SK-N-SH (cell line): Measurements from ENCODE around the gene MORN2. TPM values are rescaled to one million over a fixed set of nuclear protein-coding genes. Genes with fewer than 3 reads are reported as not detected.

Source experiments
- CTCF ChIA-PET: fragments of 300-600, 350-600 bp; formaldehyde crosslinking; extraction: SDS; loops from one replicate; lab custom pipeline; 2021; lab: Yijun Ruan, JAX
- POLR2A ChIA-PET: fragments of 350-600 bp; sonication (Branson Sonifier 250); formaldehyde crosslinking; extraction: SDS; loops from one replicate; lab custom pipeline; 2020; ENCODE audit warnings: antibody characterized with exemption, inconsistent platforms; lab: Yijun Ruan, JAX
- DNase-seq: peaks from one replicate; pipeline ENCODE4 v3.0.0; 2012
- H2AFZ ChIP-seq: fragments of 200-600 bp; sonication (generic); 2 replicates; pipeline ENCODE4 v1.8.1; 2016; ENCODE audit warnings: antibody characterized with exemption, mild to moderate bottlenecking, low read depth
- H3F3A ChIP-seq: fragments of 200-600 bp; sonication (generic); replicated peaks from 2 replicates; pipeline ENCODE3; 2016; ENCODE audit warnings: antibody characterized with exemption, mild to moderate bottlenecking; ENCODE audit not compliant: insufficient read depth
- H3K27ac ChIP-seq, 2 experiments: fragments of 200-500 bp in 1 of 2; fragments of 200-600 bp in 1 of 2; sonication (Bioruptor generic) in 1 of 2; sonication (generic), shearing (Covaris generic) in 1 of 2; 2 replicates each; pipeline versions ENCODE4 v1.5.1 to v1.6.1; 2014 to 2016; ENCODE audit warnings: low read depth in 2 of 2, inconsistent platforms in 1 of 2, low read length in 1 of 2, mild to moderate bottlenecking in 1 of 2, mixed read lengths in 1 of 2
- H3K27me3 ChIP-seq: fragments of 200-600 bp; sonication (generic), shearing (Covaris generic); 2 replicates; pipeline ENCODE4 v1.6.1; 2016; ENCODE audit warnings: mixed run types; ENCODE audit not compliant: insufficient read depth
- H3K36me3 ChIP-seq, 2 experiments: fragments of 200-500 bp in 1 of 2; fragments of 200-600 bp in 1 of 2; sonication (Bioruptor generic) in 1 of 2; sonication (generic) in 1 of 2; replicated peaks in 1 of 2; 2 replicates each; pipeline versions ENCODE3 to v1.5.1; 2014 to 2016; ENCODE audit warnings: low read length in 1 of 2, mild to moderate bottlenecking in 1 of 2; ENCODE audit not compliant: insufficient read depth in 2 of 2, control insufficient read depth in 1 of 2
- H3K4me1 ChIP-seq, 2 experiments: fragments of 200-500 bp in 1 of 2; fragments of 200-600 bp in 1 of 2; sonication (Bioruptor generic) in 1 of 2; sonication (generic), shearing (Covaris generic) in 1 of 2; 2 replicates each; pipeline versions ENCODE4 v1.5.1 to v1.6.1; 2014 to 2016; ENCODE audit warnings: low read depth in 1 of 2, low read length in 1 of 2, mixed run types in 1 of 2; ENCODE audit not compliant: insufficient read depth in 2 of 2, control insufficient read depth in 1 of 2
- H3K4me2 ChIP-seq: fragments of 200-600 bp; sonication (generic), shearing (Covaris generic); 2 replicates; pipeline ENCODE4 v1.6.1; 2017; ENCODE audit warnings: mixed run types
- H3K4me3 ChIP-seq, 2 experiments: fragments of 200-500 bp in 1 of 2; fragments of 200-600 bp in 1 of 2; sonication (Bioruptor generic) in 1 of 2; sonication (generic), shearing (Covaris generic) in 1 of 2; 2 replicates each; pipeline versions ENCODE4 v1.5.1 to v1.8.1; 2014 to 2016; ENCODE audit warnings: low read depth in 2 of 2, inconsistent platforms in 1 of 2, low read length in 1 of 2, mild to moderate bottlenecking in 1 of 2, mixed read lengths in 1 of 2, moderate library complexity in 1 of 2
- H3K79me2 ChIP-seq: fragments of 200-600 bp; sonication (generic); 2 replicates; pipeline ENCODE4 v1.8.1; 2017; ENCODE audit warnings: mild to moderate bottlenecking; ENCODE audit not compliant: insufficient read depth
- H3K9ac ChIP-seq: fragments of 200-600 bp; sonication (generic); 2 replicates; pipeline ENCODE4 v1.6.1; 2017; ENCODE audit warnings: mixed run types
- H3K9me2 ChIP-seq: fragments of 200-600 bp; sonication (generic); 2 replicates; pipeline ENCODE4 v1.6.1; 2017; ENCODE audit warnings: mixed run types
- H3K9me3 ChIP-seq: fragments of 200-600 bp; sonication (generic); 2 replicates; pipeline ENCODE4 v1.6.1; 2017; ENCODE audit warnings: mixed run types, mild to moderate bottlenecking, moderate library complexity
- H4K20me1 ChIP-seq: fragments of 200-600 bp; sonication (generic); 2 replicates; pipeline ENCODE4 v1.6.1; 2017; ENCODE audit warnings: mild to moderate bottlenecking, mixed run types; ENCODE audit not compliant: insufficient read depth
- CHD2 ChIP-seq: fragments of 150-350 bp; IDR thresholded peaks from 2 replicates; pipeline ENCODE4 v1.6.1; 2018; ENCODE audit warnings: low read length; ENCODE audit not compliant: partially characterized antibody
- EP300 ChIP-seq, 2 experiments: IDR thresholded peaks; 2 replicates each; pipeline versions ENCODE4 v1.4.0 to v1.6.1; 2012; ENCODE audit warnings: borderline replicate concordance in 1 of 2, low read depth in 1 of 2, low read length in 1 of 2
- EZH2phosphoT487 ChIP-seq: fragments of 200-600 bp; sonication (generic); IDR thresholded peaks from 2 replicates; pipeline ENCODE4 v1.6.1; 2017; ENCODE audit warnings: low read depth, mixed run types, mild to moderate bottlenecking, antibody characterized with exemption, moderate library complexity, borderline replicate concordance
- FOSL2 ChIP-seq: IDR thresholded peaks from 2 replicates; pipeline ENCODE4 v1.4.0; 2012; ENCODE audit warnings: low read depth, mild to moderate bottlenecking, moderate library complexity, borderline replicate concordance
- FOXJ3 ChIP-seq: sonication (generic); formaldehyde crosslinking; IDR thresholded peaks from 2 replicates; pipeline ENCODE4 v1.5.1; 2020; ENCODE audit warnings: mild to moderate bottlenecking, missing genetic modification reagents
- GATA2 ChIP-seq: sonication (generic); formaldehyde crosslinking; IDR thresholded peaks from 2 replicates; pipeline ENCODE4 v1.5.0; 2020; ENCODE audit warnings: mild to moderate bottlenecking, missing genetic modification reagents
- JUND ChIP-seq: IDR thresholded peaks from 2 replicates; pipeline ENCODE4 v1.4.0; 2012
- MEF2A ChIP-seq: IDR thresholded peaks from 2 replicates; pipeline ENCODE4 v1.4.0; 2012; ENCODE audit warnings: low read depth, borderline replicate concordance
- RFX5 ChIP-seq: IDR thresholded peaks from 2 replicates; pipeline ENCODE4 v1.6.1; 2012; ENCODE audit warnings: mild to moderate bottlenecking, improper control_type of control experiment, low read length
- SIN3A ChIP-seq: IDR thresholded peaks from 2 replicates; pipeline ENCODE4 v1.6.1; 2012; ENCODE audit warnings: low read depth, mild to moderate bottlenecking, low read length, moderate library complexity, borderline replicate concordance
- SMC3 ChIP-seq: IDR thresholded peaks from 2 replicates; pipeline ENCODE4 v1.6.1; 2012; ENCODE audit warnings: low read depth, low read length, improper control_type of control experiment
- YY1 ChIP-seq: IDR thresholded peaks from 2 replicates; pipeline ENCODE4 v1.4.0; 2012; ENCODE audit warnings: low read depth, mild to moderate bottlenecking
- WGBS: methylation state at CpG from one replicate; pipeline ENCODE4 v1.1.6; 2017; ENCODE audit warnings: low lambda C conversion rate; 5-methylcytosine and 5-hydroxymethylcytosine counted together
- polyA plus RNA-seq, 3 experiments: library from polyadenylated mRNA; depleted of rRNA; stranded (reverse); fragments of >200 nt; gene quantifications; 2 replicates each; pipeline ENCODE4 v1.2.3, GENCODE V29; 2012
- TF ChIP-seq, protein P1 (sequence below): fragments of 200-600 bp; sonication (generic); IDR thresholded peaks from 2 replicates; pipeline ENCODE4 v1.6.1; 2017; ENCODE audit warnings: antibody characterized with exemption, mild to moderate bottlenecking, moderate library complexity
- TF ChIP-seq, protein P2 (sequence below): IDR thresholded peaks from 2 replicates; pipeline ENCODE4 v1.4.0; 2012; ENCODE audit warnings: low read depth

MORN2 gene
- polyA plus RNA-seq, 1 of the 3 experiments (the other 2 are of a cell fraction), result 23.2 TPM

DNA sequence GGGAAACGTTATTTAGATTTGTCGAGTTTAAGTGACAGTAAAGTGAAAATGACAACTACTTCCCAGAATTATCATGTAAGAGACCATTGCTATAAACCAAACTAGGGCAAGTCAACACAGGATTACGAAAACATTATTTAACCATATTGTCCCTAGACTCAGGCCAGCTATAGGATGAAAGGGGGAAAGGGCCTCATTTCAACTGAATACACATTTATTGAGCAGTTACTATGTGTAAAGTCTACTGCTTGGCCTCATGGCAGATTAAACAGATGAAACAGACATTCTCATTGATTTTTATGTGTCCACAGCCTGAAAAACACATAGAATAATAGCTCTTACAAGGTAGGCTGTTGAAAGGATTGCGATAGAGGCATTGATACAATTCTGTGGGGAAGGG, 46.6 kb downstream of the MORN2 start (continued):
- TF ChIP-seq MEF2A (no peak), FOSL2 (no peak), SIN3A (no peak)

DNA sequence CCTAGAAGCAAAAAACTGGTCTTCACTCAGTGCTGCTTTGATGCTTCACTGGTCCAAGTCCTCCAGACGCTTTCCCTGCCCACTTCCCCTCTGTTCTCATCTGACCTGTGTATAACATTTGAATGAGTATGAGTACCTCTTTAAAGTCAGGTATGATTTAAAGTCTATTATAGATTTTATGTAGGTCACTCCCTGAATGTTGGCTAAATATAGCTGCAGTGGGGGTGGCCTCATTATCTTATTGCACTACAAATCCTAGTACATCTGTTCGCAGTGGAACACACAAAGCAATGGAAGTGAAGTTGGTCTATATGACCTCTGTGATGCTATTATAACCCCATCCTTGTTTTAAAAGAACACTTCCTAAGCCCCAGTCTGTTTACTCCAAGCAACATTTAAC, 47.1 kb downstream of the MORN2 start:
- Histone ChIP-seq H3K9me3 (no peaks in the 10 kb centered on the region), H3K4me1 (no peaks in the 10 kb centered on the region; a peak in 1 of 4 replicates), H3F3A (no peaks in the 10 kb centered on the region), H3K36me3 (no peaks in the 10 kb centered on the region), H3K79me2 (no peaks in the 10 kb centered on the region), H3K9me2 (no peaks in the 10 kb centered on the region), H3K4me3 (no peak overlapping the region), H2AFZ (no peak overlapping the region), H3K27me3 (no peaks in the 10 kb centered on the region), H3K4me2 (no peak overlapping the region), H4K20me1 (no peaks in the 10 kb centered on the region), H3K9ac (no peak overlapping the region), H3K27ac (no peak overlapping the region)
- TF ChIP-seq JUND, result no peak
- TF ChIP-seq GATA2, result no peak
- TF ChIP-seq, protein P1, sequence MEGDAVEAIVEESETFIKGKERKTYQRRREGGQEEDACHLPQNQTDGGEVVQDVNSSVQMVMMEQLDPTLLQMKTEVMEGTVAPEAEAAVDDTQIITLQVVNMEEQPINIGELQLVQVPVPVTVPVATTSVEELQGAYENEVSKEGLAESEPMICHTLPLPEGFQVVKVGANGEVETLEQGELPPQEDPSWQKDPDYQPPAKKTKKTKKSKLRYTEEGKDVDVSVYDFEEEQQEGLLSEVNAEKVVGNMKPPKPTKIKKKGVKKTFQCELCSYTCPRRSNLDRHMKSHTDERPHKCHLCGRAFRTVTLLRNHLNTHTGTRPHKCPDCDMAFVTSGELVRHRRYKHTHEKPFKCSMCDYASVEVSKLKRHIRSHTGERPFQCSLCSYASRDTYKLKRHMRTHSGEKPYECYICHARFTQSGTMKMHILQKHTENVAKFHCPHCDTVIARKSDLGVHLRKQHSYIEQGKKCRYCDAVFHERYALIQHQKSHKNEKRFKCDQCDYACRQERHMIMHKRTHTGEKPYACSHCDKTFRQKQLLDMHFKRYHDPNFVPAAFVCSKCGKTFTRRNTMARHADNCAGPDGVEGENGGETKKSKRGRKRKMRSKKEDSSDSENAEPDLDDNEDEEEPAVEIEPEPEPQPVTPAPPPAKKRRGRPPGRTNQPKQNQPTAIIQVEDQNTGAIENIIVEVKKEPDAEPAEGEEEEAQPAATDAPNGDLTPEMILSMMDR, result no peak
- TF ChIP-seq CHD2, result no peak
- TF ChIP-seq YY1, result no peak
- no peak for TF ChIP-seq MEF2A
- TF ChIP-seq EP300 (IDR thresholded peaks at IDR 0.05; ENCODE audit: borderline replicate concordance in 1 of 2, low read depth in 1 of 2, low read length in 1 of 2), result no peak
- TF ChIP-seq FOSL2, result no peak
- TF ChIP-seq RFX5, result no peak
- no peak for TF ChIP-seq EZH2phosphoT487
- TF ChIP-seq FOXJ3 (CRISPR knock-in tag), result no peak
- POLR2A ChIA-PET, result no interaction called here
- WGBS, result 93% methylated on average over 2 of the region's 2 CpGs
- no peak for DNase-seq
- CTCF ChIA-PET, result interaction anchor here (0.8 to 2.3 kb wide), 4 partner anchors 13 to 306 kb away, joined by 3 to 10 read pairs (median 6); no protein-coding TSS in a partner anchor

DNA sequence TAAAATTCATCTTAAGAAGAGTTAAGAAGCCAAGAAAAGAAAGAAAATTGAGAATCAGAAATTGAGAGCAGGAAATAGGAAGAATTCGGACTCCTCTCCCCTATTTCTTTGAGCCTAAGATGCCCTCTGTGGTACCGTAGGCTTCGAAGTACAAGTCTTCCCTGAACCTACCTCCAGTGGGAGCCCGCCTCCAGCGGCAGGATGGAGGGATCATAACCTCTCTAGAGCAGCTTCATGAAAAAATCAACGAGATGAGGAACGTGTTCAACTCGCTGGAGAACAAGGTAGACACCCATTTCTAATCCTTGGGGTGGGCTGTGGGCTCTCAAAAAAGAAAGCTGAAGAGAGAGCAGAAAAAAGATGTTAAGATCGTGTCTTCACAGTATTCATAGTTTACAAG, 50.2 kb downstream of the MORN2 start:
- Histone ChIP-seq H3K36me3 (no peaks in the 10 kb centered on the region), H3K27me3 (no peaks in the 10 kb centered on the region), H2AFZ (no peak overlapping the region), H3K4me1 (no peaks in the 10 kb centered on the region; a peak in 1 of 4 replicates), H3K4me3 (no peak overlapping the region), H3K79me2 (no peaks in the 10 kb centered on the region), H3K9me2 (no peaks in the 10 kb centered on the region), H3K4me2 (no peak overlapping the region), H3F3A (no peaks in the 10 kb centered on the region)
- CTCF ChIA-PET, result no interaction called here
- 88% methylated on average over 9 of the region's 9 CpGs for whole genome bisulfite sequencing
- TF ChIP-seq SMC3, result no peak
- TF ChIP-seq, protein P2, sequence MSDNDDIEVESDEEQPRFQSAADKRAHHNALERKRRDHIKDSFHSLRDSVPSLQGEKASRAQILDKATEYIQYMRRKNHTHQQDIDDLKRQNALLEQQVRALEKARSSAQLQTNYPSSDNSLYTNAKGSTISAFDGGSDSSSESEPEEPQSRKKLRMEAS, result no peak
- TF ChIP-seq, all 33 proteins: peak for 0
- DNase-seq, result no peak
- Histone ChIP-seq H3K27ac (no peak overlapping the region), H3K9ac (no peak overlapping the region), H4K20me1 (no peaks in the 10 kb centered on the region), H3K9me3 (no peaks in the 10 kb centered on the region)
- POLR2A ChIA-PET, result no interaction called here
